ENCODE data around the gene TMCO6. TPM values are rescaled to one million over a fixed set of nuclear protein-coding genes. Genes with fewer than 3 reads are reported as not detected.

TMCO6 gene
- total and polyA plus RNA-seq, 4 donors: 12.6 to 55.9 (median 18.7) TPM

GRCh38 chr5:140674211-140674610, 35.0 kb downstream of the TMCO6 start (continued):
- no peak for TF ChIP-seq ZBTB33 (IDR thresholded peaks at IDR 0.05)
- TF ChIP-seq FOXA2 (IDR thresholded peaks at IDR 0.05): no peak

GRCh38 chr5:140674629-140675028, 35.4 kb downstream of the TMCO6 start:
- no peaks in the 10 kb centered on the region for H3K27me3 ChIP-seq (ENCODE audit: control insufficient read depth in 4 of 4, insufficient read depth in 4 of 4, low read length in 3 of 4)
- no peak for DNase-seq (ENCODE audit: low spot score)
- WGBS: 97% methylated on average over 4 of the region's 4 CpGs
- H3K4me3 ChIP-seq (ENCODE audit: low read depth in 1 of 3, low read length in 3 of 3): no peak overlapping the region
- TF ChIP-seq RAD21 (IDR thresholded peaks at IDR 0.05): no peak
- TF ChIP-seq JUND (IDR thresholded peaks at IDR 0.05): no peak
- TF ChIP-seq GABPA (IDR thresholded peaks at IDR 0.05 in 1 of 2, conservative IDR thresholded peaks at IDR 0.05 in 1 of 2): no peak
- TF ChIP-seq ZBTB33 (IDR thresholded peaks at IDR 0.05): no peak
- no peak for TF ChIP-seq NR2F2 (IDR thresholded peaks at IDR 0.05)
- TF ChIP-seq, protein P1, sequence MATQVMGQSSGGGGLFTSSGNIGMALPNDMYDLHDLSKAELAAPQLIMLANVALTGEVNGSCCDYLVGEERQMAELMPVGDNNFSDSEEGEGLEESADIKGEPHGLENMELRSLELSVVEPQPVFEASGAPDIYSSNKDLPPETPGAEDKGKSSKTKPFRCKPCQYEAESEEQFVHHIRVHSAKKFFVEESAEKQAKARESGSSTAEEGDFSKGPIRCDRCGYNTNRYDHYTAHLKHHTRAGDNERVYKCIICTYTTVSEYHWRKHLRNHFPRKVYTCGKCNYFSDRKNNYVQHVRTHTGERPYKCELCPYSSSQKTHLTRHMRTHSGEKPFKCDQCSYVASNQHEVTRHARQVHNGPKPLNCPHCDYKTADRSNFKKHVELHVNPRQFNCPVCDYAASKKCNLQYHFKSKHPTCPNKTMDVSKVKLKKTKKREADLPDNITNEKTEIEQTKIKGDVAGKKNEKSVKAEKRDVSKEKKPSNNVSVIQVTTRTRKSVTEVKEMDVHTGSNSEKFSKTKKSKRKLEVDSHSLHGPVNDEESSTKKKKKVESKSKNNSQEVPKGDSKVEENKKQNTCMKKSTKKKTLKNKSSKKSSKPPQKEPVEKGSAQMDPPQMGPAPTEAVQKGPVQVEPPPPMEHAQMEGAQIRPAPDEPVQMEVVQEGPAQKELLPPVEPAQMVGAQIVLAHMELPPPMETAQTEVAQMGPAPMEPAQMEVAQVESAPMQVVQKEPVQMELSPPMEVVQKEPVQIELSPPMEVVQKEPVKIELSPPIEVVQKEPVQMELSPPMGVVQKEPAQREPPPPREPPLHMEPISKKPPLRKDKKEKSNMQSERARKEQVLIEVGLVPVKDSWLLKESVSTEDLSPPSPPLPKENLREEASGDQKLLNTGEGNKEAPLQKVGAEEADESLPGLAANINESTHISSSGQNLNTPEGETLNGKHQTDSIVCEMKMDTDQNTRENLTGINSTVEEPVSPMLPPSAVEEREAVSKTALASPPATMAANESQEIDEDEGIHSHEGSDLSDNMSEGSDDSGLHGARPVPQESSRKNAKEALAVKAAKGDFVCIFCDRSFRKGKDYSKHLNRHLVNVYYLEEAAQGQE (IDR thresholded peaks at IDR 0.05): no peak
- no peak for TF ChIP-seq RXRA (IDR thresholded peaks at IDR 0.05)
- TF ChIP-seq SP1 (IDR thresholded peaks at IDR 0.05): no peak
- TF ChIP-seq HNF4A (conservative IDR thresholded peaks at IDR 0.05): no peak
- no peak for TF ChIP-seq FOXA1 (IDR thresholded peaks at IDR 0.05)
- no peak for TF ChIP-seq HNF4G (IDR thresholded peaks at IDR 0.05)
- TF ChIP-seq, protein P2, sequence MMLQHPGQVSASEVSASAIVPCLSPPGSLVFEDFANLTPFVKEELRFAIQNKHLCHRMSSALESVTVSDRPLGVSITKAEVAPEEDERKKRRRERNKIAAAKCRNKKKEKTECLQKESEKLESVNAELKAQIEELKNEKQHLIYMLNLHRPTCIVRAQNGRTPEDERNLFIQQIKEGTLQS (IDR thresholded peaks at IDR 0.05): no peak
- TF ChIP-seq, protein P3, sequence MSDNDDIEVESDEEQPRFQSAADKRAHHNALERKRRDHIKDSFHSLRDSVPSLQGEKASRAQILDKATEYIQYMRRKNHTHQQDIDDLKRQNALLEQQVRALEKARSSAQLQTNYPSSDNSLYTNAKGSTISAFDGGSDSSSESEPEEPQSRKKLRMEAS (IDR thresholded peaks at IDR 0.05): no peak
- no peak for TF ChIP-seq FOXA2 (IDR thresholded peaks at IDR 0.05)
- TF ChIP-seq TAF1 (conservative IDR thresholded peaks at IDR 0.05): no peak
- no peak for TF ChIP-seq CTCF (IDR thresholded peaks at IDR 0.05; ENCODE audit: low read depth, low read length, missing input control)
- H3K9me3 ChIP-seq (ENCODE audit: control insufficient read depth in 4 of 4, low read length in 3 of 4): no peaks in the 10 kb centered on the region
- H3K4me1 ChIP-seq (ENCODE audit: control insufficient read depth in 4 of 4, insufficient read depth in 4 of 4, low read length in 3 of 4): peaks cover 0 to 1% (median 0%) of the 10 kb centered on the region in 4 donors
- H3K27ac ChIP-seq (ENCODE audit: low read depth in 1 of 2, low read length in 2 of 2): no peak overlapping the region
- no peak overlapping the region for H3K9ac ChIP-seq (ENCODE audit: low read depth in 1 of 2, low read length in 2 of 2)
- H3K36me3 ChIP-seq (ENCODE audit: control insufficient read depth in 4 of 4, insufficient read depth in 3 of 4, low read depth in 1 of 4, low read length in 3 of 4): peaks cover 7 to 65% (median 32%) of the 10 kb centered on the region in 4 donors

Measured in liver (tissue), 9 donors.